ENCODE measurements around the gene ABLIM2. TPM values are rescaled to one million over a fixed set of nuclear protein-coding genes. Genes with fewer than 3 reads are reported as not detected.

ABLIM2 gene
- total RNA-seq, 1 donor from 2014 or later: 7.5 TPM

- Mint-ChIP-seq H3K36me3 (ENCODE audit: unreplicated experiment) (no peaks in the 10 kb centered on the region), H3K27me3 (ENCODE audit: unreplicated experiment) (peaks cover 6% of the 10 kb centered on the region), H3K4me1 (ENCODE audit: low read depth, unreplicated experiment) (peaks cover 13% of the 10 kb centered on the region), H3K4me3 (ENCODE audit: unreplicated experiment) (no peak overlapping the region), H3K27ac (ENCODE audit: unreplicated experiment) (no peak overlapping the region), H3K9me3 (ENCODE audit: unreplicated experiment) (peaks cover 2% of the 10 kb centered on the region)
- TF ChIP-seq CTCF (IDR thresholded peaks at IDR 0.05; ENCODE audit: partially characterized antibody, unreplicated experiment): no peak
- no peak for DNase-seq
These were observed 76.0 kb downstream of the ABLIM2 start for GRCh38 chr4:8082517-8083055.

- DNase-seq: no peak
- H3K4me3 Mint-ChIP-seq (ENCODE audit: unreplicated experiment): no peak overlapping the region
- peaks cover 6% of the 10 kb centered on the region for H3K27me3 Mint-ChIP-seq (ENCODE audit: unreplicated experiment)
- peaks cover 13% of the 10 kb centered on the region for H3K4me1 Mint-ChIP-seq (ENCODE audit: low read depth, unreplicated experiment)
- TF ChIP-seq CTCF (IDR thresholded peaks at IDR 0.05; ENCODE audit: partially characterized antibody, unreplicated experiment): no peak
- peak overlapping the region; percentile 33 for H3K27ac Mint-ChIP-seq (ENCODE audit: unreplicated experiment)
- no peaks in the 10 kb centered on the region for H3K36me3 Mint-ChIP-seq (ENCODE audit: unreplicated experiment)
- peaks cover 2% of the 10 kb centered on the region for H3K9me3 Mint-ChIP-seq (ENCODE audit: unreplicated experiment)
These were observed 76.7 kb downstream of the ABLIM2 start for GRCh38 chr4:8081621-8082516.

GRCh38 chr4:8081171-8081570 is 77.4 kb downstream of the ABLIM2 start:
- H3K9me3 Mint-ChIP-seq (ENCODE audit: unreplicated experiment): peaks cover 2% of the 10 kb centered on the region
- peaks cover 6% of the 10 kb centered on the region for H3K27me3 Mint-ChIP-seq (ENCODE audit: unreplicated experiment)
- no peak overlapping the region for H3K4me3 Mint-ChIP-seq (ENCODE audit: unreplicated experiment)
- no peak for TF ChIP-seq CTCF (IDR thresholded peaks at IDR 0.05; ENCODE audit: partially characterized antibody, unreplicated experiment)
- peaks cover 13% of the 10 kb centered on the region for H3K4me1 Mint-ChIP-seq (ENCODE audit: low read depth, unreplicated experiment)
- H3K27ac Mint-ChIP-seq (ENCODE audit: unreplicated experiment): no peak overlapping the region
- no peaks in the 10 kb centered on the region for H3K36me3 Mint-ChIP-seq (ENCODE audit: unreplicated experiment)
- no peak for DNase-seq

GRCh38 chr4:8080754-8081065 is 77.9 kb downstream of the ABLIM2 start:
- Mint-ChIP-seq H3K36me3 (ENCODE audit: unreplicated experiment) (no peaks in the 10 kb centered on the region), H3K9me3 (ENCODE audit: unreplicated experiment) (peaks cover 2% of the 10 kb centered on the region), H3K4me1 (ENCODE audit: low read depth, unreplicated experiment) (peaks cover 13% of the 10 kb centered on the region), H3K27ac (ENCODE audit: unreplicated experiment) (no peak overlapping the region), H3K27me3 (ENCODE audit: unreplicated experiment) (peaks cover 6% of the 10 kb centered on the region), H3K4me3 (ENCODE audit: unreplicated experiment) (no peak overlapping the region)
- DNase-seq: no peak
- TF ChIP-seq CTCF (IDR thresholded peaks at IDR 0.05; ENCODE audit: partially characterized antibody, unreplicated experiment): no peak
